ENCODE measurements around the gene CCDC191.

Gene CCDC191

GRCh38 chr3:114022145-114022802 is 34.1 kb downstream of the CCDC191 start:
- Histone ChIP-seq H3K36me3 (replicated peaks; ENCODE audit: insufficient read depth, low read length) (no peaks in the 10 kb centered on the region), H3K27ac (ENCODE audit: low read length) (no peak overlapping the region), H3K9ac (ENCODE audit: low read length) (no peak overlapping the region), H3K4me1 (ENCODE audit: low read length) (0 out of 2 replicates have a peak, but pooled peaks cover 10% of the 10 kb centered on the region), H4K20me1 (ENCODE audit: insufficient read depth, low read length) (no peaks in the 10 kb centered on the region), H3K9me3 (replicated peaks; ENCODE audit: insufficient read depth, low read length) (no peaks in the 10 kb centered on the region), H3K79me2 (ENCODE audit: low read length) (no peaks in the 10 kb centered on the region), H2AFZ (ENCODE audit: low read length) (no peak overlapping the region), H3K4me3 (ENCODE audit: low read length) (no peak overlapping the region), H3F3A (ENCODE audit: insufficient read depth, low read length) (no peaks in the 10 kb centered on the region), H3K4me2 (ENCODE audit: low read depth, low read length) (no peak overlapping the region), H3K9me2 (replicated peaks; ENCODE audit: insufficient read depth, low read length) (no peaks in the 10 kb centered on the region), H3K27me3 (replicated peaks; ENCODE audit: insufficient read depth, low read length) (no peaks in the 10 kb centered on the region)
- DNase-seq, result no peak
- no peak for TF ChIP-seq EZH2phosphoT487 (IDR thresholded peaks at IDR 0.05; ENCODE audit: low read length)
- no peak for TF ChIP-seq CTCF (IDR thresholded peaks at IDR 0.05; ENCODE audit: low read length)
- TF ChIP-seq EZH2 (optimal IDR thresholded peaks at IDR 0.05; ENCODE audit: low read depth, low read length), result no peak

GRCh38 chr3:114020907-114021306 is 35.4 kb downstream of the CCDC191 start:
- Histone ChIP-seq H4K20me1 (ENCODE audit: insufficient read depth, low read length) (no peaks in the 10 kb centered on the region), H3K4me2 (ENCODE audit: low read depth, low read length) (peak overlapping the region; percentile 10; the same call in 1 of the 2 replicates), H2AFZ (ENCODE audit: low read length) (no peak overlapping the region), H3K27ac (ENCODE audit: low read length) (no peak overlapping the region), H3F3A (ENCODE audit: insufficient read depth, low read length) (no peaks in the 10 kb centered on the region), H3K9ac (ENCODE audit: low read length) (no peak overlapping the region), H3K9me2 (replicated peaks; ENCODE audit: insufficient read depth, low read length) (no peaks in the 10 kb centered on the region), H3K36me3 (replicated peaks; ENCODE audit: insufficient read depth, low read length) (no peaks in the 10 kb centered on the region), H3K4me3 (ENCODE audit: low read length) (no peak overlapping the region), H3K4me1 (ENCODE audit: low read length) (0 out of 2 replicates have a peak, but pooled peaks cover 10% of the 10 kb centered on the region), H3K27me3 (replicated peaks; ENCODE audit: insufficient read depth, low read length) (no peaks in the 10 kb centered on the region), H3K9me3 (replicated peaks; ENCODE audit: insufficient read depth, low read length) (no peaks in the 10 kb centered on the region), H3K79me2 (ENCODE audit: low read length) (no peaks in the 10 kb centered on the region)
- no peak for DNase-seq
- TF ChIP-seq EZH2 (optimal IDR thresholded peaks at IDR 0.05; ENCODE audit: low read depth, low read length), result no peak
- TF ChIP-seq EZH2phosphoT487 (IDR thresholded peaks at IDR 0.05; ENCODE audit: low read length), result no peak
- no peak for TF ChIP-seq CTCF (IDR thresholded peaks at IDR 0.05; ENCODE audit: low read length)

- Histone ChIP-seq H3K36me3 (replicated peaks; ENCODE audit: insufficient read depth, low read length) (no peaks in the 10 kb centered on the region), H3K27me3 (replicated peaks; ENCODE audit: insufficient read depth, low read length) (no peaks in the 10 kb centered on the region), H4K20me1 (ENCODE audit: insufficient read depth, low read length) (no peaks in the 10 kb centered on the region), H3K4me1 (ENCODE audit: low read length) (0 out of 2 replicates have a peak, but pooled peaks cover 10% of the 10 kb centered on the region), H3F3A (ENCODE audit: insufficient read depth, low read length) (no peaks in the 10 kb centered on the region), H3K9ac (ENCODE audit: low read length) (no peak overlapping the region), H3K27ac (ENCODE audit: low read length) (no peak overlapping the region), H3K9me2 (replicated peaks; ENCODE audit: insufficient read depth, low read length) (no peaks in the 10 kb centered on the region), H3K9me3 (replicated peaks; ENCODE audit: insufficient read depth, low read length) (no peaks in the 10 kb centered on the region), H3K79me2 (ENCODE audit: low read length) (no peaks in the 10 kb centered on the region), H2AFZ (ENCODE audit: low read length) (no peak overlapping the region), H3K4me2 (ENCODE audit: low read depth, low read length) (no peak overlapping the region), H3K4me3 (ENCODE audit: low read length) (no peak overlapping the region)
- no peak for TF ChIP-seq CTCF (IDR thresholded peaks at IDR 0.05; ENCODE audit: low read length)
- no peak for TF ChIP-seq EZH2phosphoT487 (IDR thresholded peaks at IDR 0.05; ENCODE audit: low read length)
- TF ChIP-seq EZH2 (optimal IDR thresholded peaks at IDR 0.05; ENCODE audit: low read depth, low read length), result no peak
- no peak for DNase-seq
Measured at GRCh38 chr3:114019486-114019885, 36.8 kb downstream of the CCDC191 start.

Data from MM.1S (cell line).